CD14-positive monocyte (primary cell): Measurements from ENCODE around the gene PGLYRP2. TPM values are rescaled to one million over a fixed set of nuclear protein-coding genes. Genes with fewer than 3 reads are reported as not detected.

Source experiments
- DNase-seq, 3 donors: peaks; one replicate each; pipeline ENCODE4 v3.0.0-alpha.2; 2011 to 2022
- H2AFZ ChIP-seq: 2 replicates; pipeline ENCODE4 v1.6.0; 2012; ENCODE audit warnings: mild to moderate bottlenecking, low read depth, low read length, inconsistent platforms; ENCODE audit not compliant: insufficient read depth, poor library complexity, severe bottlenecking
- H3K27ac ChIP-seq, 2 donors: 1 replicate in 1 of 2; 2 replicates in 1 of 2; pipeline ENCODE4 v1.5.1; 2012 to 2013; ENCODE audit warnings: low read length in 2 of 2, control low read depth in 1 of 2, inconsistent platforms in 1 of 2, low read depth in 1 of 2, mild to moderate bottlenecking in 1 of 2
- H3K27me3 ChIP-seq, 2 donors: one replicate each; pipeline versions ENCODE4 v1.6.0 to v1.6.1; 2011 to 2013; ENCODE audit warnings: low read length in 2 of 2; ENCODE audit not compliant: control insufficient read depth in 2 of 2, insufficient read depth in 2 of 2
- H3K36me3 ChIP-seq, 2 donors: replicated peaks in 1 of 2; 1 replicate in 1 of 2; 2 replicates in 1 of 2; pipeline versions ENCODE4 v1.5.1 to v1.6.1; 2012 to 2013; ENCODE audit warnings: low read length in 2 of 2, control low read depth in 1 of 2, inconsistent platforms in 1 of 2, mild to moderate bottlenecking in 1 of 2; ENCODE audit not compliant: insufficient read depth in 2 of 2, control insufficient read depth in 1 of 2
- H3K4me1 ChIP-seq, 2 donors: 1 replicate in 1 of 2; 2 replicates in 1 of 2; pipeline versions ENCODE4 v1.5.1 to v1.6.1; 2012 to 2013; ENCODE audit warnings: low read length in 2 of 2, control low read depth in 1 of 2, inconsistent platforms in 1 of 2, mild to moderate bottlenecking in 1 of 2, moderate library complexity in 1 of 2; ENCODE audit not compliant: insufficient read depth in 2 of 2, control insufficient read depth in 1 of 2
- H3K4me2 ChIP-seq: replicated peaks from 2 replicates; pipeline ENCODE3; 2012; ENCODE audit warnings: low read length, moderate library complexity, mild to moderate bottlenecking; ENCODE audit not compliant: poor library complexity, severe bottlenecking; ENCODE audit errors: extremely low read depth
- H3K4me3 ChIP-seq, 3 experiments: fragments of 200-600 bp in 1 of 3; sonication (generic) in 1 of 3; replicated peaks in 1 of 3; 1 replicate in 2 of 3; 2 replicates in 1 of 3; pipeline ENCODE4 v1.5.1; 2011 to 2013; ENCODE audit warnings: low read length in 3 of 3, mild to moderate bottlenecking in 3 of 3, control low read depth in 2 of 3, low read depth in 2 of 3, inconsistent platforms in 1 of 3, moderate library complexity in 1 of 3
- H3K79me2 ChIP-seq: 2 replicates; pipeline ENCODE4 v1.6.0; 2012; ENCODE audit warnings: mild to moderate bottlenecking, control low read depth, inconsistent platforms, low read length, moderate library complexity; ENCODE audit not compliant: insufficient read depth
- H3K9ac ChIP-seq: 2 replicates; pipeline ENCODE4 v1.6.0; 2017; ENCODE audit warnings: low read length, mild to moderate bottlenecking; ENCODE audit not compliant: insufficient read depth, poor library complexity, severe bottlenecking
- H3K9me3 ChIP-seq, 2 donors: replicated peaks in 1 of 2; 1 replicate in 1 of 2; 2 replicates in 1 of 2; pipeline versions ENCODE4 v1.5.1 to v1.6.1; 2012 to 2013; ENCODE audit warnings: low read length in 2 of 2, control low read depth in 1 of 2; ENCODE audit not compliant: control insufficient read depth in 1 of 2, insufficient read depth in 1 of 2
- H4K20me1 ChIP-seq: 2 replicates; pipeline ENCODE4 v1.6.0; 2012; ENCODE audit warnings: mild to moderate bottlenecking, low read length, control low read depth, moderate library complexity; ENCODE audit not compliant: insufficient read depth
- H3K27ac Mint-ChIP-seq, 7 donors: one replicate each; pipeline ENCODE4 v1.8.0; 2020; ENCODE audit warnings: mild to moderate bottlenecking in 7 of 7, mixed read lengths in 7 of 7, moderate library complexity in 6 of 7, inconsistent platforms in 2 of 7
- H3K27me3 Mint-ChIP-seq, 3 donors: one replicate each; pipeline ENCODE4 v1.8.0; 2021 to 2022; ENCODE audit warnings: low read depth in 3 of 3, mild to moderate bottlenecking in 3 of 3, mixed read lengths in 3 of 3, moderate library complexity in 3 of 3, inconsistent platforms in 1 of 3
- H3K36me3 Mint-ChIP-seq, 2 donors: one replicate each; pipeline ENCODE4 v1.8.0; 2020; ENCODE audit warnings: mixed read lengths in 2 of 2, inconsistent platforms in 1 of 2, mild to moderate bottlenecking in 1 of 2
- H3K4me1 Mint-ChIP-seq: one replicate; pipeline ENCODE4 v1.8.0; 2020; ENCODE audit warnings: mild to moderate bottlenecking, mixed read lengths
- H3K4me3 Mint-ChIP-seq, 2 donors: one replicate each; pipeline ENCODE4 v1.8.0; 2020; ENCODE audit warnings: mild to moderate bottlenecking in 2 of 2, mixed read lengths in 2 of 2, moderate library complexity in 1 of 2
- H3K9me3 Mint-ChIP-seq, 7 donors: one replicate each; pipeline ENCODE4 v1.8.0; 2020 to 2022; ENCODE audit warnings: mixed read lengths in 7 of 7, mild to moderate bottlenecking in 6 of 7, moderate library complexity in 6 of 7, inconsistent platforms in 2 of 7
- CTCF ChIP-seq: fragments of 200-600 bp; IDR thresholded peaks from one replicate; pipeline ENCODE4 v1.8.0; 2022; ENCODE audit warnings: antibody characterized with exemption, mild to moderate bottlenecking
- WGBS: methylation state at CpG from one replicate; pipeline ENCODE4 v1.1.5; 2013; ENCODE audit warnings: missing lambda C conversion rate; ENCODE audit not compliant: insufficient coverage; 5-methylcytosine and 5-hydroxymethylcytosine counted together
- intact Hi-C, 2 donors: fragments of 100-400 bp; cut with micrococcal nuclease; formaldehyde crosslinking; loops; one replicate each; pipeline versions ENCODE4 v1.15.0 to v1.15.1; 2023
- polyA plus RNA-seq, 3 donors: library from polyadenylated mRNA; depleted of rRNA in 1 of 3; unstranded in 2 of 3; stranded (reverse) in 1 of 3; fragments of 300-500 nt in 2 of 3; fragments of >200 nt in 1 of 3; fragmentation: Illumina TruSeq in 2 of 3; gene quantifications; 1 replicate in 2 of 3; 2 replicates in 1 of 3; pipeline ENCODE4 v1.2.3, GENCODE V29; 2012 to 2021

The PGLYRP2 gene
- polyA plus RNA-seq, 3 donors, result 0.03 to 0.32 (median 0.15) TPM

- Histone ChIP-seq H3K4me3 (no peak overlapping the region), H3K9ac (no peak overlapping the region), H3K4me1 (no peaks in the 10 kb centered on the region), H3K9me3 (no peaks in the 10 kb centered on the region), H4K20me1 (no peaks in the 10 kb centered on the region), H2AFZ (no peak overlapping the region), H3K36me3 (no peaks in the 10 kb centered on the region), H3K27ac (no peak overlapping the region), H3K79me2 (no peaks in the 10 kb centered on the region), H3K27me3 (no peaks in the 10 kb centered on the region), H3K4me2 (no peak overlapping the region)
- intact Hi-C loops, result no loop called here
- H3K4me1 Mint-ChIP-seq, result peaks cover under 1% of the 10 kb centered on the region
- no peak for TF ChIP-seq CTCF
- H3K27ac Mint-ChIP-seq, result no peak overlapping the region
- no peak overlapping the region for H3K4me3 Mint-ChIP-seq
- H3K9me3 Mint-ChIP-seq, result peaks cover 0 to 3% (median 0%) of the 10 kb centered on the region in 7 donors
- H3K36me3 Mint-ChIP-seq, result peaks cover 0 to 4% of the 10 kb centered on the region in 2 donors
- peaks cover 0 to 5% (median 3%) of the 10 kb centered on the region in 3 donors for H3K27me3 Mint-ChIP-seq
- WGBS, result 92% methylated on average over 3 of the region's 3 CpGs
- no peak for DNase-seq
Measured at GRCh38 chr19:15443325-15443724, 36.0 kb downstream of the PGLYRP2 start.

- Histone ChIP-seq H4K20me1 (no peaks in the 10 kb centered on the region), H3K9me3 (no peaks in the 10 kb centered on the region), H3K36me3 (no peaks in the 10 kb centered on the region), H3K4me1 (no peaks in the 10 kb centered on the region), H3K9ac (no peak overlapping the region), H3K27me3 (no peaks in the 10 kb centered on the region), H2AFZ (no peak overlapping the region), H3K4me2 (no peak overlapping the region), H3K79me2 (no peaks in the 10 kb centered on the region), H3K27ac (no peak overlapping the region), H3K4me3 (no peak overlapping the region)
- DNase-seq, result no peak
- H3K9me3 Mint-ChIP-seq, result no peaks in the 10 kb centered on the region
- intact Hi-C loops, result no loop called here
- H3K27ac Mint-ChIP-seq, result no peak overlapping the region
- H3K36me3 Mint-ChIP-seq, result peaks cover 0 to 2% of the 10 kb centered on the region in 2 donors
- H3K4me1 Mint-ChIP-seq, result no peaks in the 10 kb centered on the region
- H3K4me3 Mint-ChIP-seq, result no peak overlapping the region
- 92% methylated on average over 9 of the region's 13 CpGs for WGBS
- peaks cover 0 to 5% (median 3%) of the 10 kb centered on the region in 3 donors for H3K27me3 Mint-ChIP-seq
- no peak for TF ChIP-seq CTCF
Measured at GRCh38 chr19:15442142-15442920, 37.0 kb downstream of the PGLYRP2 start.
